ENCODE measurements around the gene P2RX6. TPM values are rescaled to one million over a fixed set of nuclear protein-coding genes. Genes with fewer than 3 reads are reported as not detected.

P2RX6 gene
- total and polyA plus RNA-seq, 2 donors (not counting 3 experiments of a cell fraction or from before 2014, with no cell fraction given), result 0.06 TPM; not detected in 1

DNA sequence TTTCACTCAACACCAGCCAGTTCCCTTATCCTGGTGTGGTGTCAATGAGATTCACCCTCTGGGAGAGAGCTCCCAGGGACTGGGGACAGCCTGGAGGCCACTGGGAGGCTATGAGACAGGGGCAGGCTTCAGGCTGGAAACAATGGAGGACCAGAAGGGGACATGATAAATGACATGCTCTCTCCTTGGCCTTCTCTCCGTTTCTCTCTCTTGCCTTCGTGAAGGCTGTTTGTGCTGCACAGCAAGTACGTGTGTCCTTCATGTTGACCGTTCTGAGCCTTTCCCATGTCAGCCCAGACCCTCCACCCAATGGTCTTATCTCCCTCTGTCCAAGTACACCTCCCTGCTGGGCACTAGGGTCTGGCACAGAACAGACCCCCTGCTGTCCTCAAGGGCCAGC, 34.4 kb upstream of the P2RX6 start:
- no peak overlapping the region for H3K9ac ChIP-seq (replicated peaks; ENCODE audit: extremely low read depth, insufficient read depth, low read length)
- CTCF ChIA-PET, result interaction anchor here (1.2 to 2.5 kb wide), 3 partner anchors 21 to 95 kb away, joined by 3 to 31 read pairs (median 14); no protein-coding TSS in a partner anchor
- dilution Hi-C loops (cut with MboI; ENCODE audit: extremely low pct_ligation_motif_present, low sequenced_read_pairs), result no loop called here

More for the DNA sequence above, 34.4 kb upstream of the P2RX6 start:
- H3K27ac ChIP-seq (ENCODE audit: insufficient read depth, low read depth, low read length), result no peak overlapping the region
- H3K36me3 ChIP-seq (ENCODE audit: control insufficient read depth in 2 of 2, extremely low read depth in 1 of 2, insufficient read depth in 2 of 2, low read length in 2 of 2), result peaks cover 0 to 3% of the 10 kb centered on the region in 2 experiments
- no peak overlapping the region for H3K4me3 ChIP-seq (replicated peaks in 1 of 3; ENCODE audit: insufficient read depth in 1 of 3, low read depth in 1 of 3, low read length in 3 of 3)
- FAIRE-seq (no peak), DNase-seq (ENCODE audit: low read depth, low spot score) (no peak)
- TF ChIP-seq, protein P1, sequence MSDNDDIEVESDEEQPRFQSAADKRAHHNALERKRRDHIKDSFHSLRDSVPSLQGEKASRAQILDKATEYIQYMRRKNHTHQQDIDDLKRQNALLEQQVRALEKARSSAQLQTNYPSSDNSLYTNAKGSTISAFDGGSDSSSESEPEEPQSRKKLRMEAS (IDR thresholded peaks at IDR 0.05; ENCODE audit: insufficient read depth, insufficient read length), result no peak
- TF ChIP-seq EZH2 (IDR thresholded peaks at IDR 0.05; ENCODE audit: borderline replicate concordance, low read depth, low read length, severe bottlenecking) (no peak), JUN (IDR thresholded peaks at IDR 0.05; ENCODE audit: borderline replicate concordance, insufficient read depth, insufficient read length, low read depth) (no peak), MYC (IDR thresholded peaks at IDR 0.05; ENCODE audit: low read depth, low read length) (no peak), GATA2 (IDR thresholded peaks at IDR 0.05; ENCODE audit: insufficient read depth, insufficient read length, low read depth, low read length) (no peak), POLR2A (IDR thresholded peaks at IDR 0.05; ENCODE audit: low read depth, low read length) (no peak), POLR2AphosphoS5 (IDR thresholded peaks at IDR 0.05; ENCODE audit: insufficient read depth, low read depth, low read length) (no peak), FOS (IDR thresholded peaks at IDR 0.05; ENCODE audit: borderline replicate concordance, insufficient read depth, low read length) (no peak)
- TF ChIP-seq, protein P2, sequence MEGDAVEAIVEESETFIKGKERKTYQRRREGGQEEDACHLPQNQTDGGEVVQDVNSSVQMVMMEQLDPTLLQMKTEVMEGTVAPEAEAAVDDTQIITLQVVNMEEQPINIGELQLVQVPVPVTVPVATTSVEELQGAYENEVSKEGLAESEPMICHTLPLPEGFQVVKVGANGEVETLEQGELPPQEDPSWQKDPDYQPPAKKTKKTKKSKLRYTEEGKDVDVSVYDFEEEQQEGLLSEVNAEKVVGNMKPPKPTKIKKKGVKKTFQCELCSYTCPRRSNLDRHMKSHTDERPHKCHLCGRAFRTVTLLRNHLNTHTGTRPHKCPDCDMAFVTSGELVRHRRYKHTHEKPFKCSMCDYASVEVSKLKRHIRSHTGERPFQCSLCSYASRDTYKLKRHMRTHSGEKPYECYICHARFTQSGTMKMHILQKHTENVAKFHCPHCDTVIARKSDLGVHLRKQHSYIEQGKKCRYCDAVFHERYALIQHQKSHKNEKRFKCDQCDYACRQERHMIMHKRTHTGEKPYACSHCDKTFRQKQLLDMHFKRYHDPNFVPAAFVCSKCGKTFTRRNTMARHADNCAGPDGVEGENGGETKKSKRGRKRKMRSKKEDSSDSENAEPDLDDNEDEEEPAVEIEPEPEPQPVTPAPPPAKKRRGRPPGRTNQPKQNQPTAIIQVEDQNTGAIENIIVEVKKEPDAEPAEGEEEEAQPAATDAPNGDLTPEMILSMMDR (IDR thresholded peaks at IDR 0.05; ENCODE audit: extremely low read depth in 1 of 2, insufficient read depth in 1 of 2, low read depth in 1 of 2, low read length in 2 of 2), result no peak
- POLR2A ChIA-PET, result no interaction called here
- H4K20me1 ChIP-seq (replicated peaks; ENCODE audit: control insufficient read depth, extremely low read depth, insufficient read depth, low read length), result no peaks in the 10 kb centered on the region
- H3K79me2 ChIP-seq (ENCODE audit: control insufficient read depth, insufficient read depth, low read length), result peaks cover 17% of the 10 kb centered on the region
- H3K9me3 ChIP-seq (replicated peaks; ENCODE audit: control insufficient read depth, insufficient read depth, low read length), result peaks cover 5% of the 10 kb centered on the region
- no peaks in the 10 kb centered on the region for H3K27me3 ChIP-seq (ENCODE audit: control insufficient read depth in 2 of 2, insufficient read depth in 2 of 2, low read length in 2 of 2)
- no peaks in the 10 kb centered on the region for H3K9me1 ChIP-seq (replicated peaks; ENCODE audit: control insufficient read depth, extremely low read depth, insufficient read depth, low read length)
- no TSS peak for BruUV-seq (replicated peaks)
- no peak overlapping the region for H3K4me2 ChIP-seq (ENCODE audit: insufficient read depth, low read length)
- H2AFZ ChIP-seq (ENCODE audit: low read depth, low read length), result no peak overlapping the region
- peaks cover 17% of the 10 kb centered on the region for H3K4me1 ChIP-seq (ENCODE audit: control insufficient read depth, extremely low read depth, insufficient read depth, low read length)
- intact Hi-C loops (cut with micrococcal nuclease), result no loop called here

All from endothelial cell of umbilical vein (primary cell).